B cell (primary cell): ENCODE measurements around the gene INPP5B.

ENCODE experiments used
- CTCF ChIP-seq: fragments of 200-600 bp; IDR thresholded peaks from one replicate; pipeline ENCODE4 v1.8.0; 2022; ENCODE audit warnings: antibody characterized with exemption, mild to moderate bottlenecking
- EZH2 ChIP-seq: IDR thresholded peaks from 2 replicates; pipeline ENCODE4 v1.6.1; 2012; ENCODE audit warnings: borderline replicate concordance, low read depth, mild to moderate bottlenecking, moderate library complexity, low read length; ENCODE audit not compliant: insufficient read depth, poor library complexity, severe bottlenecking

- TF ChIP-seq CTCF, result no peak
- TF ChIP-seq EZH2, result no peak
These were observed 95.1 kb downstream of the INPP5B start for GRCh38 chr1:37851782-37852210.
